SK-N-SH treated with all-trans-retinoic acid at 6 μM for 48 hours (cell line): ENCODE measurements around the gene RFFL.
"Not testable (repeated sequence)": the region's sequence is repeated elsewhere in the genome, so short reads cannot be mapped to it uniquely, and the experiment has no call there.

Source experiments
- ATAC-seq: fragments of 200-7000 bp; cut with Tn5 transposase; 3 replicates; pipeline ENCODE4 v1.9.1; 2020; ENCODE audit warnings: mild to moderate bottlenecking, moderate library complexity
- ARNTL ChIP-seq: fragments of 450-650 bp; formaldehyde crosslinking; IDR thresholded peaks from 2 replicates; pipeline ENCODE4 v1.5.0; 2020; ENCODE audit warnings: low read depth, mild to moderate bottlenecking, moderate library complexity, borderline replicate concordance
- BACH2 ChIP-seq: fragments of 250-450 bp; sonication (Bioruptor Pico); IDR thresholded peaks from 2 replicates; pipeline ENCODE4 v1.9.0; 2021; ENCODE audit warnings: mild to moderate bottlenecking, borderline replicate concordance
- CREB5 ChIP-seq: fragments of 250-450 bp; sonication (Bioruptor Pico); IDR thresholded peaks from 2 replicates; pipeline ENCODE4 v1.5.1; 2020; ENCODE audit warnings: low read depth, mild to moderate bottlenecking, moderate library complexity
- CSDC2 ChIP-seq: fragments of 250-450 bp; sonication (Bioruptor Pico); IDR thresholded peaks from 2 replicates; pipeline ENCODE4 v1.5.0; 2020; ENCODE audit warnings: mild to moderate bottlenecking, moderate library complexity
- CSRNP3 ChIP-seq: fragments of 250-450 bp; sonication (Bioruptor Pico); IDR thresholded peaks from 2 replicates; pipeline ENCODE4 v1.5.1; 2021; ENCODE audit warnings: mild to moderate bottlenecking, moderate library complexity
- ESRRG ChIP-seq: fragments of 250-450 bp; sonication (Bioruptor Pico); IDR thresholded peaks from 2 replicates; pipeline ENCODE4 v1.6.1; 2021; ENCODE audit warnings: mild to moderate bottlenecking
- ISL1 ChIP-seq: fragments of 250-450 bp; sonication (Bioruptor Pico); IDR thresholded peaks from 2 replicates; pipeline ENCODE4 v2.1.2; 2022; ENCODE audit warnings: mild to moderate bottlenecking, moderate library complexity
- OSR1 ChIP-seq: fragments of 250-450 bp; sonication (Bioruptor Pico); IDR thresholded peaks from 2 replicates; pipeline ENCODE4 v1.8.0; 2022; ENCODE audit warnings: moderate library complexity, mild to moderate bottlenecking, inconsistent platforms
- PATZ1 ChIP-seq: fragments of 250-450 bp; sonication (Bioruptor Pico); IDR thresholded peaks from 2 replicates; pipeline ENCODE4 v1.8.0; 2020; ENCODE audit warnings: mild to moderate bottlenecking, moderate library complexity, borderline replicate concordance
- PPARA ChIP-seq: fragments of 250-450 bp; sonication (Bioruptor Pico); IDR thresholded peaks from 2 replicates; pipeline ENCODE4 v1.5.0; 2020; ENCODE audit warnings: mild to moderate bottlenecking, borderline replicate concordance
- RARB ChIP-seq: fragments of 250-450 bp; sonication (Bioruptor Pico); IDR thresholded peaks from 2 replicates; pipeline ENCODE4 v1.8.0; 2021; ENCODE audit warnings: mild to moderate bottlenecking, moderate library complexity
- SNAI2 ChIP-seq: fragments of 250-450 bp; sonication (Bioruptor Pico); IDR thresholded peaks from 2 replicates; pipeline ENCODE4 v1.5.0; 2020; ENCODE audit warnings: mild to moderate bottlenecking, moderate library complexity
- TCF4 ChIP-seq: fragments of 250-450 bp; sonication (Bioruptor Pico); IDR thresholded peaks from 2 replicates; pipeline ENCODE4 v1.8.0; 2021; ENCODE audit warnings: mild to moderate bottlenecking, moderate library complexity, borderline replicate concordance
- ZC3H10 ChIP-seq: fragments of 250-450 bp; sonication (Bioruptor Pico); IDR thresholded peaks from 2 replicates; pipeline ENCODE4 v1.5.1; 2021; ENCODE audit warnings: mild to moderate bottlenecking, moderate library complexity
- ZFP3 ChIP-seq: fragments of 250-450 bp; sonication (Bioruptor Pico); IDR thresholded peaks from 2 replicates; pipeline ENCODE4 v1.5.0; 2020; ENCODE audit warnings: mild to moderate bottlenecking, moderate library complexity
- ZFP30 ChIP-seq: fragments of 450-650 bp; formaldehyde crosslinking; IDR thresholded peaks from 2 replicates; pipeline ENCODE4 v1.5.0; 2022; ENCODE audit warnings: mild to moderate bottlenecking, moderate library complexity
- ZNF565 ChIP-seq: fragments of 450-650 bp; formaldehyde crosslinking; conservative IDR thresholded peaks from 2 replicates; pipeline ENCODE4 v1.5.0; 2020; ENCODE audit warnings: low read depth, mild to moderate bottlenecking, moderate library complexity
- ZNF70 ChIP-seq: fragments of 450-650 bp; formaldehyde crosslinking; IDR thresholded peaks from 2 replicates; pipeline ENCODE4 v1.5.0; 2020; ENCODE audit warnings: mild to moderate bottlenecking, moderate library complexity
- ZNF8 ChIP-seq: fragments of 450-650 bp; formaldehyde crosslinking; IDR thresholded peaks from 2 replicates; pipeline ENCODE4 v1.5.0; 2020; ENCODE audit warnings: mild to moderate bottlenecking, moderate library complexity
- TF ChIP-seq, protein P1 (sequence below): fragments of 250-450 bp; sonication (Bioruptor Pico); IDR thresholded peaks from 2 replicates; pipeline ENCODE4 v1.5.0; 2020; ENCODE audit warnings: mild to moderate bottlenecking, moderate library complexity
- TF ChIP-seq, protein P2 (sequence below): fragments of 250-450 bp; sonication (Bioruptor Pico); IDR thresholded peaks from 2 replicates; pipeline ENCODE4 v1.8.0; 2021; ENCODE audit warnings: low read depth, mild to moderate bottlenecking, moderate library complexity, borderline replicate concordance

The RFFL gene

DNA sequence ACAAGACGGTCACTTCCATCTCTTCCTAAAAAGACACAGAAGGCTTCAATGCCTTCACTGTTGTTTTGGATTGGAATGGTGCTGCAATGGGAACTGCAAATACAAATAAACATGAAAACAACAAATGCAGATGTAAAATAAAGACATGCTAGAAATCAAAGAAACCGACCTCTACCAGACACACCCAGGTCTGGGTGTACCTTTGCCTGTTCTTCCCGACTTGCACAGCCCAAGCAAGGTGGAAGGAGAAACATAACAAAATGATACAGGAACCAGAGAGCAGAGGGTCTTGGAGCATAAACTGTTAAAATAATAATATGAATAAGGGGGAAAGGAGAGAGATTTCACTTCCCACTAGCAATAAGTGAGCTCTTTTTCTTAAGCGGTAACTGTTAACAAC lies 17.3 kb downstream of the RFFL start:
- ATAC-seq = peak; percentile 17; the same call in 1 of the 3 replicates
- TF ChIP-seq OSR1 (CRISPR knock-in tag) (no peak), BACH2 (CRISPR knock-in tag) (no peak)
- TF ChIP-seq, all 23 proteins: peak for 0

GRCh38 chr17:35045458-35045979 lies 18.0 kb downstream of the RFFL start:
- ATAC-seq = not testable (repeated sequence)

DNA sequence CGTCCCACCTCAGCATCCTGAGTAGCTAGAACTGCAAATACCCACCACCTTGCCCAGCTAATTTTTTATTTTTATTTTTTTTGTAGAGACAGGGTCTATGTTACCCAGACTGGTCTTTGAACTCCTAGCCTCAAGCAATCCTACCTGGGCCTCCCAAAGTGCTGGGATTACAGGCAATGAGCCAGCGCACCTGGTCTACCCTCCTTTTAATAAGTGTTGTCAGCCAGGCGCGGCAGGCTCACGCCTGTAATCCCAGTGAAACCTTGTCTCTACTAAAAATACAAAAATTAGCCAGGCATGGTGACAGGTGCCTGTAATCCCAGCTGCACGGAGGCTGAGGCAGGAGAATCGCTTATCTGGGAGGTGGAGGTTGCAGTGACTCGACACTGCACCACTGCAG lies 19.3 kb downstream of the RFFL start:
- TF ChIP-seq CREB5 (CRISPR knock-in tag) (no peak), OSR1 (CRISPR knock-in tag) (no peak), RARB (CRISPR knock-in tag) (no peak), BACH2 (CRISPR knock-in tag) (no peak), ARNTL (CRISPR knock-in tag) (no peak), ISL1 (no peak), TCF4 (CRISPR knock-in tag) (no peak), ESRRG (no peak), ZC3H10 (CRISPR knock-in tag) (no peak), ZNF565 (CRISPR knock-in tag) (no peak)
- no peak for ATAC-seq

DNA sequence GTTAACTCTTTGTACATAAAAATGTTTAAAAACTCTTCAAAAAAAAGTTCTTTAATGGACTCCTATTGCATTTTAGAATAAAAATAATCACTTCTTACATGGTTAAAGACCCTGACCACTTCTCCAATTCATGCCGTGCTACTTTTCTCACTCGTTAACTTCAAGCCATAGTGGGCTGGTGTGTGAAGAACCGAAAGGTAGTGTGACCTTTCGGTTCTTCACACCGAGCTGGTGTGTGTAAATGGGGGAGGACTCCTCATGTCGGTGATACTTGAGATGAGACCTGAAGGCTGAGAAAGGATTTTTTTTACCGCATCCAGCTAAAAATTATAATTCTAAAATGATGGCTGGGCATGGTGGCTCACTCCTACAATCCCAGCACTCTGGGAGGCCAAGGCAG lies 22.1 kb downstream of the RFFL start:
- no peak for TF ChIP-seq PPARA (CRISPR knock-in tag)
- no peak for TF ChIP-seq ARNTL (CRISPR knock-in tag)
- TF ChIP-seq SNAI2 (CRISPR knock-in tag) = no peak
- TF ChIP-seq, protein P1, sequence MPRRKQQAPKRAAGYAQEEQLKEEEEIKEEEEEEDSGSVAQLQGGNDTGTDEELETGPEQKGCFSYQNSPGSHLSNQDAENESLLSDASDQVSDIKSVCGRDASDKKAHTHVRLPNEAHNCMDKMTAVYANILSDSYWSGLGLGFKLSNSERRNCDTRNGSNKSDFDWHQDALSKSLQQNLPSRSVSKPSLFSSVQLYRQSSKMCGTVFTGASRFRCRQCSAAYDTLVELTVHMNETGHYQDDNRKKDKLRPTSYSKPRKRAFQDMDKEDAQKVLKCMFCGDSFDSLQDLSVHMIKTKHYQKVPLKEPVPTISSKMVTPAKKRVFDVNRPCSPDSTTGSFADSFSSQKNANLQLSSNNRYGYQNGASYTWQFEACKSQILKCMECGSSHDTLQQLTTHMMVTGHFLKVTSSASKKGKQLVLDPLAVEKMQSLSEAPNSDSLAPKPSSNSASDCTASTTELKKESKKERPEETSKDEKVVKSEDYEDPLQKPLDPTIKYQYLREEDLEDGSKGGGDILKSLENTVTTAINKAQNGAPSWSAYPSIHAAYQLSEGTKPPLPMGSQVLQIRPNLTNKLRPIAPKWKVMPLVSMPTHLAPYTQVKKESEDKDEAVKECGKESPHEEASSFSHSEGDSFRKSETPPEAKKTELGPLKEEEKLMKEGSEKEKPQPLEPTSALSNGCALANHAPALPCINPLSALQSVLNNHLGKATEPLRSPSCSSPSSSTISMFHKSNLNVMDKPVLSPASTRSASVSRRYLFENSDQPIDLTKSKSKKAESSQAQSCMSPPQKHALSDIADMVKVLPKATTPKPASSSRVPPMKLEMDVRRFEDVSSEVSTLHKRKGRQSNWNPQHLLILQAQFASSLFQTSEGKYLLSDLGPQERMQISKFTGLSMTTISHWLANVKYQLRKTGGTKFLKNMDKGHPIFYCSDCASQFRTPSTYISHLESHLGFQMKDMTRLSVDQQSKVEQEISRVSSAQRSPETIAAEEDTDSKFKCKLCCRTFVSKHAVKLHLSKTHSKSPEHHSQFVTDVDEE = no peak
- TF ChIP-seq ZNF565 (CRISPR knock-in tag) = no peak
- no peak for ATAC-seq

DNA sequence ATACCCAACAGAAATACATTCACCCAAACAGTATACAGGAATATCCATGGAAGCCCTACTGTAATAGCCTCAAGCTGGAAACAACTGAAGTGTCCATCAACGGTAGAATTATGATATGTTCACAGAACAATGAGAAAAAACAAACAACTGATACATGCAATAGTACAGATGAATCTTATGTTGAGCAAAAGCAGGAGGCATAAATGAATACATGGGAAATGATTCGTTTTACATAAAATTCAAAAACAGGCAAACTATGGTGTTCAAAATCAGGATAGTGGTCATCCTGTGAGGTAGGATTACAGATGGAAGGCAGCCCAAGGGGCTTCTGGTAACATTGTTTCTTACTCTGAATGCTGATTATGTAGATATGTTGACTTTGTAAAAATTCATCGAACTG lies 25.1 kb downstream of the RFFL start:
- TF ChIP-seq RARB (CRISPR knock-in tag) (no peak), BACH2 (CRISPR knock-in tag) (no peak), ZFP30 (no peak), CSRNP3 (no peak), PPARA (CRISPR knock-in tag) (no peak), OSR1 (CRISPR knock-in tag) (no peak), TCF4 (CRISPR knock-in tag) (no peak), ZNF70 (CRISPR knock-in tag) (no peak), SNAI2 (CRISPR knock-in tag) (no peak), CREB5 (CRISPR knock-in tag) (no peak), ZC3H10 (CRISPR knock-in tag) (no peak), ARNTL (CRISPR knock-in tag) (no peak), ZNF565 (CRISPR knock-in tag) (no peak), ZFP3 (CRISPR knock-in tag) (no peak), PATZ1 (no peak), ISL1 (no peak), CSDC2 (no peak), ZNF8 (CRISPR knock-in tag) (no peak)
- TF ChIP-seq, protein P2, sequence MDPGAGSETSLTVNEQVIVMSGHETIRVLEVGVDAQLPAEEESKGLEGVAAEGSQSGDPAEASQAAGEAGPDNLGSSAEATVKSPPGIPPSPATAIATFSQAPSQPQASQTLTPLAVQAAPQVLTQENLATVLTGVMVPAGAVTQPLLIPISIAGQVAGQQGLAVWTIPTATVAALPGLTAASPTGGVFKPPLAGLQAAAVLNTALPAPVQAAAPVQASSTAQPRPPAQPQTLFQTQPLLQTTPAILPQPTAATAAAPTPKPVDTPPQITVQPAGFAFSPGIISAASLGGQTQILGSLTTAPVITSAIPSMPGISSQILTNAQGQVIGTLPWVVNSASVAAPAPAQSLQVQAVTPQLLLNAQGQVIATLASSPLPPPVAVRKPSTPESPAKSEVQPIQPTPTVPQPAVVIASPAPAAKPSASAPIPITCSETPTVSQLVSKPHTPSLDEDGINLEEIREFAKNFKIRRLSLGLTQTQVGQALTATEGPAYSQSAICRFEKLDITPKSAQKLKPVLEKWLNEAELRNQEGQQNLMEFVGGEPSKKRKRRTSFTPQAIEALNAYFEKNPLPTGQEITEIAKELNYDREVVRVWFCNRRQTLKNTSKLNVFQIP (CRISPR knock-in tag) = no peak
- TF ChIP-seq, all 23 proteins: peak for 0
- ATAC-seq = no peak
